Mesothelial cell of epicardium (in vitro differentiated cells): Measurements from ENCODE around the gene PHACTR1. TPM values are rescaled to one million over a fixed set of nuclear protein-coding genes. Genes with fewer than 3 reads are reported as not detected.

Experiments
- DNase-seq, 2 experiments: peaks; one replicate each; pipeline ENCODE4 v3.0.0; 2021; ENCODE audit warnings: low spot score in 2 of 2; ENCODE audit not compliant: unreplicated experiment in 2 of 2
- H3K27ac Mint-ChIP-seq: 2 replicates; pipeline ENCODE4 v1.8.0; 2021; ENCODE audit warnings: mixed read lengths
- H3K27me3 Mint-ChIP-seq: 2 replicates; pipeline ENCODE4 v1.8.0; 2021; ENCODE audit warnings: low read depth, mixed read lengths
- H3K36me3 Mint-ChIP-seq: 2 replicates; pipeline ENCODE4 v1.8.0; 2021; ENCODE audit warnings: mixed read lengths
- H3K4me1 Mint-ChIP-seq: 2 replicates; pipeline ENCODE4 v1.8.0; 2021; ENCODE audit warnings: mixed read lengths
- H3K4me3 Mint-ChIP-seq: 2 replicates; pipeline ENCODE4 v1.8.0; 2021; ENCODE audit warnings: mild to moderate bottlenecking, moderate library complexity, mixed read lengths
- H3K9me3 Mint-ChIP-seq: 2 replicates; pipeline ENCODE4 v1.8.0; 2021; ENCODE audit warnings: mixed read lengths
- CTCF ChIP-seq: fragments of 200-600 bp; sonication (generic); IDR thresholded peaks from one replicate; pipeline ENCODE4 v1.5.0; 2021; ENCODE audit warnings: antibody characterized with exemption; ENCODE audit not compliant: unreplicated experiment
- total RNA-seq: library from RNA; stranded (reverse); gene quantifications from 3 replicates; pipeline ENCODE4 v1.2.1, GENCODE V29; 2021

PHACTR1 gene
- total RNA-seq, 1 donor from 2014 or later = 0.76 TPM

- no peaks in the 10 kb centered on the region for H3K9me3 Mint-ChIP-seq
- peaks cover 6% of the 10 kb centered on the region for H3K4me1 Mint-ChIP-seq
- TF ChIP-seq CTCF = no peak
- no peaks in the 10 kb centered on the region for H3K36me3 Mint-ChIP-seq
- no peak for DNase-seq
- no peak overlapping the region for H3K27ac Mint-ChIP-seq
- no peak overlapping the region for H3K4me3 Mint-ChIP-seq
- peaks cover 32% of the 10 kb centered on the region for H3K27me3 Mint-ChIP-seq
Observed at GRCh38 chr6:13183415-13184088, 467.0 kb downstream of the PHACTR1 start.

GRCh38 chr6:13184089-13184468, 467.5 kb downstream of the PHACTR1 start:
- Mint-ChIP-seq H3K9me3 (no peaks in the 10 kb centered on the region), H3K36me3 (no peaks in the 10 kb centered on the region), H3K27me3 (peaks cover 33% of the 10 kb centered on the region), H3K27ac (no peak overlapping the region), H3K4me1 (peaks cover 6% of the 10 kb centered on the region), H3K4me3 (no peak overlapping the region)
- no peak for TF ChIP-seq CTCF
- no peak for DNase-seq

GRCh38 chr6:13184547-13184946, 468.0 kb downstream of the PHACTR1 start:
- H3K36me3 Mint-ChIP-seq = no peaks in the 10 kb centered on the region
- peaks cover 6% of the 10 kb centered on the region for H3K4me1 Mint-ChIP-seq
- H3K9me3 Mint-ChIP-seq = no peaks in the 10 kb centered on the region
- H3K4me3 Mint-ChIP-seq = no peak overlapping the region
- peaks cover 33% of the 10 kb centered on the region for H3K27me3 Mint-ChIP-seq
- no peak for DNase-seq
- H3K27ac Mint-ChIP-seq = no peak overlapping the region
- TF ChIP-seq CTCF = no peak

- H3K36me3 Mint-ChIP-seq = no peaks in the 10 kb centered on the region
- DNase-seq = no peak
- no peak overlapping the region for H3K4me3 Mint-ChIP-seq
- H3K4me1 Mint-ChIP-seq = no peaks in the 10 kb centered on the region
- H3K9me3 Mint-ChIP-seq = no peaks in the 10 kb centered on the region
- no peak overlapping the region for H3K27ac Mint-ChIP-seq
- peaks cover 40% of the 10 kb centered on the region for H3K27me3 Mint-ChIP-seq
- TF ChIP-seq CTCF = no peak
Observed at GRCh38 chr6:13186861-13187260, 470.3 kb downstream of the PHACTR1 start.

- no peaks in the 10 kb centered on the region for H3K9me3 Mint-ChIP-seq
- H3K36me3 Mint-ChIP-seq = no peaks in the 10 kb centered on the region
- H3K4me3 Mint-ChIP-seq = no peak overlapping the region
- H3K4me1 Mint-ChIP-seq = no peaks in the 10 kb centered on the region
- peaks cover 48% of the 10 kb centered on the region for H3K27me3 Mint-ChIP-seq
- no peak for DNase-seq
- no peak overlapping the region for H3K27ac Mint-ChIP-seq
- TF ChIP-seq CTCF = no peak
Observed at GRCh38 chr6:13187692-13188091, 471.1 kb downstream of the PHACTR1 start.

GRCh38 chr6:13188306-13188705, 471.7 kb downstream of the PHACTR1 start:
- H3K36me3 Mint-ChIP-seq = no peaks in the 10 kb centered on the region
- H3K27me3 Mint-ChIP-seq = peaks cover 50% of the 10 kb centered on the region
- H3K4me1 Mint-ChIP-seq = no peaks in the 10 kb centered on the region
- DNase-seq = no peak
- no peak for TF ChIP-seq CTCF
- no peaks in the 10 kb centered on the region for H3K9me3 Mint-ChIP-seq
- H3K4me3 Mint-ChIP-seq = no peak overlapping the region
- H3K27ac Mint-ChIP-seq = no peak overlapping the region
